Frontal cortex (tissue), 4 donors: ENCODE results near the gene SYNDIG1. TPM values are rescaled to one million over a fixed set of nuclear protein-coding genes. Genes with fewer than 3 reads are reported as not detected.
A peak's percentile ranks its signal among the peaks of the same experiment; 100 is the strongest.

Source experiments
- DNase-seq, 2 donors: peaks; one replicate each; pipeline ENCODE4 v3.0.0; 2012; ENCODE audit warnings: low spot score in 2 of 2
- FAIRE-seq: peaks from 2 replicates; lab custom pipeline; 2012; peaks lifted over from hg19 to GRCh38; lab: Jason Lieb, UNC
- total RNA-seq: library from RNA; depleted of rRNA; stranded (reverse); fragments of >200 nt; gene quantifications from one replicate; pipeline ENCODE4 v1.2.3, GENCODE V29; 2014
- donor health status: control.
- donor health status: control.
- donor health status: control.

SYNDIG1 gene
- total RNA-seq, 1 donor from 2014 or later: 26.1 TPM

- FAIRE-seq (no peak), DNase-seq (no peak)
These were observed 23.8 kb upstream of the SYNDIG1 start for GRCh38 chr20:24445510-24446170.

GRCh38 chr20:24446811-24447210 lies 22.6 kb upstream of the SYNDIG1 start:
- FAIRE-seq (no peak), DNase-seq (no peak)

GRCh38 chr20:24448170-24448569 lies 21.3 kb upstream of the SYNDIG1 start:
- DNase-seq: no peak
- no peak for FAIRE-seq

- no peak for DNase-seq
- no peak for FAIRE-seq
These were observed 20.3 kb upstream of the SYNDIG1 start for GRCh38 chr20:24449026-24449720.

- DNase-seq: no peak
- no peak for FAIRE-seq
These were observed 19.3 kb upstream of the SYNDIG1 start for GRCh38 chr20:24450177-24450576.

- DNase-seq: no peak
- no peak for FAIRE-seq
These were observed 18.6 kb upstream of the SYNDIG1 start for GRCh38 chr20:24450624-24451376.

- FAIRE-seq (no peak), DNase-seq (no peak)
These were observed 18.0 kb upstream of the SYNDIG1 start for GRCh38 chr20:24451428-24451827.

- no peak for FAIRE-seq
- DNase-seq: no peak
These were observed 17.4 kb upstream of the SYNDIG1 start for GRCh38 chr20:24452016-24452415.

- FAIRE-seq (no peak), DNase-seq (no peak)
These were observed 16.8 kb upstream of the SYNDIG1 start for GRCh38 chr20:24452498-24453127.

- FAIRE-seq (no peak), DNase-seq (no peak)
These were observed 15.6 kb upstream of the SYNDIG1 start for GRCh38 chr20:24453869-24454268.

- FAIRE-seq (no peak), DNase-seq (no peak)
These were observed 14.3 kb upstream of the SYNDIG1 start for GRCh38 chr20:24455081-24455480.

- FAIRE-seq: no peak
These were observed 13.0 kb upstream of the SYNDIG1 start for GRCh38 chr20:24456398-24456781.

GRCh38 chr20:24458436-24458835 lies 11.0 kb upstream of the SYNDIG1 start:
- DNase-seq (no peak), FAIRE-seq (no peak)

More at GRCh38 chr20:24456398-24456781, 13.0 kb upstream of the SYNDIG1 start:
- no peak for DNase-seq

- FAIRE-seq: no peak
- DNase-seq: no peak
These were observed 9.7 kb upstream of the SYNDIG1 start for GRCh38 chr20:24459733-24460132.

GRCh38 chr20:24460712-24461111 lies 8.7 kb upstream of the SYNDIG1 start:
- FAIRE-seq (no peak), DNase-seq (no peak)

- DNase-seq: no peak
- FAIRE-seq: no peak
These were observed 7.6 kb upstream of the SYNDIG1 start for GRCh38 chr20:24461848-24462247.

GRCh38 chr20:24462460-24463010 lies 6.9 kb upstream of the SYNDIG1 start:
- FAIRE-seq (no peak), DNase-seq (peak in 1 of 2 donors; percentile 55)

- FAIRE-seq: no peak
- no peak for DNase-seq
These were observed 4.3 kb upstream of the SYNDIG1 start for GRCh38 chr20:24465159-24465558.

GRCh38 chr20:24465730-24466129 lies 3.7 kb upstream of the SYNDIG1 start:
- FAIRE-seq (no peak), DNase-seq (peak; percentile 41 to 44)
